Measurements from ENCODE around the gene CPNE5. TPM values are rescaled to one million over a fixed set of nuclear protein-coding genes. Genes with fewer than 3 reads are reported as not detected.

Gene CPNE5
- total and polyA plus RNA-seq, 2 donors from 2014 or later: 3.7 to 7.1 TPM

DNA sequence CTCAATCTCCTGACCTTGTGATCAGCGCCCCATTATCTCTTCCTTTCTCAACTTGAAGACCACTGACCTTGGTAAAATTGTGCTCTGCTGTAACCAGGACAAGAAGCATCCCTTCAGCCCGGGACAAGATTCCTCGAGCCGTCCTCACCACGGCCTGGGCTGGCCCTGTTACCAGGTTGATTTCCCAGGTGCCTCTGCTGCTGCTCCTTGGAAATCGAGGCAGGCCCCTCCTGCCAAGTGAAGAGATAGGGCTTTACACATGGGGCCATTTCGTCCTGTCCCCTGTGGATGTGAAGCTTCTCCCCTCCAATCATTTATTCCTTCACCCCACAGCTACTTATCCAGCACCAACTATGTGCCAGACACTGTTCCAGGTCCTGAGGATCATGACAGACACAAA, 120.1 kb downstream of the CPNE5 start:
- H3K9me3 ChIP-seq (ENCODE audit: control insufficient read depth in 2 of 3, insufficient read depth in 1 of 3, low read length in 3 of 3): no peaks in the 10 kb centered on the region
- intact Hi-C loops (cut with DNase I): no loop called here
- H3K27me3 ChIP-seq (ENCODE audit: control insufficient read depth, insufficient read depth, low read length): no peaks in the 10 kb centered on the region
- H3K9ac ChIP-seq (ENCODE audit: low read length in 3 of 3): no peak overlapping the region
- H3K4me3 ChIP-seq (ENCODE audit: low read length in 3 of 3): no peak overlapping the region
- TF ChIP-seq, protein P1, sequence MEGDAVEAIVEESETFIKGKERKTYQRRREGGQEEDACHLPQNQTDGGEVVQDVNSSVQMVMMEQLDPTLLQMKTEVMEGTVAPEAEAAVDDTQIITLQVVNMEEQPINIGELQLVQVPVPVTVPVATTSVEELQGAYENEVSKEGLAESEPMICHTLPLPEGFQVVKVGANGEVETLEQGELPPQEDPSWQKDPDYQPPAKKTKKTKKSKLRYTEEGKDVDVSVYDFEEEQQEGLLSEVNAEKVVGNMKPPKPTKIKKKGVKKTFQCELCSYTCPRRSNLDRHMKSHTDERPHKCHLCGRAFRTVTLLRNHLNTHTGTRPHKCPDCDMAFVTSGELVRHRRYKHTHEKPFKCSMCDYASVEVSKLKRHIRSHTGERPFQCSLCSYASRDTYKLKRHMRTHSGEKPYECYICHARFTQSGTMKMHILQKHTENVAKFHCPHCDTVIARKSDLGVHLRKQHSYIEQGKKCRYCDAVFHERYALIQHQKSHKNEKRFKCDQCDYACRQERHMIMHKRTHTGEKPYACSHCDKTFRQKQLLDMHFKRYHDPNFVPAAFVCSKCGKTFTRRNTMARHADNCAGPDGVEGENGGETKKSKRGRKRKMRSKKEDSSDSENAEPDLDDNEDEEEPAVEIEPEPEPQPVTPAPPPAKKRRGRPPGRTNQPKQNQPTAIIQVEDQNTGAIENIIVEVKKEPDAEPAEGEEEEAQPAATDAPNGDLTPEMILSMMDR (IDR thresholded peaks at IDR 0.05; ENCODE audit: borderline replicate concordance, extremely low read depth, insufficient read depth): no peak
- H3K36me3 ChIP-seq (ENCODE audit: control insufficient read depth in 2 of 3, insufficient read depth in 3 of 3, low read length in 3 of 3): no peaks in the 10 kb centered on the region
- FAIRE-seq (no peak), DNase-seq (no peak)
- H3K27ac ChIP-seq (ENCODE audit: low read depth in 2 of 2, low read length in 2 of 2): no peak overlapping the region
- H3K4me1 ChIP-seq (ENCODE audit: control insufficient read depth in 2 of 3, insufficient read depth in 2 of 3, low read depth in 1 of 3, low read length in 3 of 3): peaks cover 0 to 3% (median 0%) of the 10 kb centered on the region in 3 donors

DNA sequence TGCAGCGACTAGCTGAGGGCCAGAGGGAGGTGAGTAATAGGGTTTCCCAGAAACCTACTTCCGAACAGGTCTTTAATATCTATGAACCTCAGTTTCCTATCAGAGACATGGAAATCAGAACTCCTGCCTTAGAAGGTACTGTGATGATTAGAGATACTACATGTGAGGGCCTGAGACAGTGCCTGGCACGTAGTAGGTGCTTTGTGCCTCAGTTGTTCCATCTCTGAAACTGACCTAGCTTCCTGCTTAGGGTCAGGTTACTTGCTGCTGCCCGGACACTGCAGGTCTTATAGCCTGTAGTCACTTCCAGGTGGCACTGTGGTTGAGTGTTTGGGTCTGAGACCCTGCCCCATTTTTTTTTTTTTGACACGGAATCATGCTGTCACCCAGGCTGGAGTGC, 120.7 kb downstream of the CPNE5 start:
- Histone ChIP-seq H3K27ac (ENCODE audit: low read depth in 2 of 2, low read length in 2 of 2) (no peak overlapping the region), H3K9me3 (ENCODE audit: control insufficient read depth in 2 of 3, insufficient read depth in 1 of 3, low read length in 3 of 3) (no peaks in the 10 kb centered on the region), H3K4me1 (ENCODE audit: control insufficient read depth in 2 of 3, insufficient read depth in 2 of 3, low read depth in 1 of 3, low read length in 3 of 3) (peaks cover 0 to 3% (median 0%) of the 10 kb centered on the region in 3 donors), H3K9ac (ENCODE audit: low read length in 3 of 3) (no peak overlapping the region), H3K27me3 (ENCODE audit: control insufficient read depth, insufficient read depth, low read length) (no peaks in the 10 kb centered on the region), H3K36me3 (ENCODE audit: control insufficient read depth in 2 of 3, insufficient read depth in 3 of 3, low read length in 3 of 3) (no peaks in the 10 kb centered on the region), H3K4me3 (ENCODE audit: low read length in 3 of 3) (no peak overlapping the region)
- DNase-seq (no peak), FAIRE-seq (no peak)
- TF ChIP-seq, protein P1 (IDR thresholded peaks at IDR 0.05; ENCODE audit: borderline replicate concordance, extremely low read depth, insufficient read depth): no peak
- intact Hi-C loops (cut with DNase I): no loop called here

DNA sequence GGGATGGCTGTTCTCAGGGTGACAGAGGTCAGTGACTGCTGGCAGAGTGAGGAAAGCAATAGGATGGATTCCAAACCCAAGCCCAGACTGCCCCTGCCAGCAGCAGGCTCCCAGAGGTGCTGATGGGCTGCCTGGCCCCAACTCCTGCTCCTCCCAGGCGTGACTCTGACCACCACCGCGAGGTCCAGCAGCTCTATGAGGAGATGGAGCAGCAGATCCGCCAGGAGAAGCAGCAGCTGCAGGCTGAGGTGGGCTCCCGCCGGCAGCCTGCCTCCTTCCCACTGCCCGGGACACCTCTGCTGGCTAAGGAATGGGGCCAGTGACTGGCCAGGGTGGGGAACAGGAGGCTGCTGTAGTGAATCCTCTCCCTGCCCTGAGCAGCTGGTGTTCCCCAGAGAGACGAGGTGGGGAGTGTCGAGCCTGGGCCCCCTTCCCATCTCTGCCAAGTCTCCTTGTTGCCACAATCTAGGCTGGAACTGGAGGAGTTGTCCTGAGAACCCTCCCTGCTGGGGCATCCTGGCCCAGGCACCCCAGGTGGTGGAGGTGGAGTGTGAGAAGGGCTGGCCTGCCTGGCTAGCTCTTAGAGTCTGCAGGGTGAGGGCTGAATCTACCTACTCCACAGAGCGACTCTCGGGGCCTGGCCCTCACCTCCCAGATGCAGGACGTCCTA, 121.2 kb downstream of the CPNE5 start:
- Histone ChIP-seq H3K9me3 (ENCODE audit: control insufficient read depth in 2 of 3, insufficient read depth in 1 of 3, low read length in 3 of 3) (no peaks in the 10 kb centered on the region), H3K27ac (ENCODE audit: low read depth in 2 of 2, low read length in 2 of 2) (no peak overlapping the region), H3K27me3 (ENCODE audit: control insufficient read depth, insufficient read depth, low read length) (no peaks in the 10 kb centered on the region), H3K4me3 (ENCODE audit: low read length in 3 of 3) (no peak overlapping the region), H3K9ac (ENCODE audit: low read length in 3 of 3) (no peak overlapping the region), H3K4me1 (ENCODE audit: control insufficient read depth in 2 of 3, insufficient read depth in 2 of 3, low read depth in 1 of 3, low read length in 3 of 3) (peaks cover 0 to 1% (median 0%) of the 10 kb centered on the region in 3 donors), H3K36me3 (ENCODE audit: control insufficient read depth in 2 of 3, insufficient read depth in 3 of 3, low read length in 3 of 3) (no peaks in the 10 kb centered on the region)
- no peak for DNase-seq
- FAIRE-seq: no peak
- intact Hi-C loops (cut with DNase I): no loop called here
- TF ChIP-seq, protein P1 (IDR thresholded peaks at IDR 0.05; ENCODE audit: borderline replicate concordance, extremely low read depth, insufficient read depth): no peak

All from kidney (tissue), 14 donors.